ENCODE results near the gene CYP20A1. TPM values are rescaled to one million over a fixed set of nuclear protein-coding genes. Genes with fewer than 3 reads are reported as not detected.

CYP20A1 gene
- total and polyA plus RNA-seq, 2 of the 8 experiments (the other 6 are each of a cell fraction or from before 2014, with no cell fraction given), result 6.2 to 21.5 TPM

- TF ChIP-seq BCL11A (IDR thresholded peaks at IDR 0.05; ENCODE audit: low read depth in 2 of 2, low read length in 2 of 2) (no peak), MAFK (IDR thresholded peaks at IDR 0.05; ENCODE audit: low read depth, low read length) (no peak), KDM5A (IDR thresholded peaks at IDR 0.05; ENCODE audit: low read length) (no peak), SRF (IDR thresholded peaks at IDR 0.05; ENCODE audit: low read depth, low read length) (no peak), RAD21 (IDR thresholded peaks at IDR 0.05 in 1 of 2, conservative IDR thresholded peaks at IDR 0.05 in 1 of 2; ENCODE audit: low read depth in 2 of 2, low read length in 2 of 2) (peak in 1 of 2 experiments; percentile 5; a peak in 1 of 4 replicates), SUZ12 (IDR thresholded peaks at IDR 0.05; ENCODE audit: low read length) (no peak), FOSL1 (IDR thresholded peaks at IDR 0.05; ENCODE audit: insufficient read depth, low read depth, low read length) (no peak), ASH2L (IDR thresholded peaks at IDR 0.05; ENCODE audit: low read length) (peak; percentile 93), RBBP5 (IDR thresholded peaks at IDR 0.05; ENCODE audit: borderline replicate concordance, low read depth, low read length) (peak; percentile 71), SIRT6 (IDR thresholded peaks at IDR 0.05; ENCODE audit: low read length) (no peak), GTF2F1 (IDR thresholded peaks at IDR 0.05; ENCODE audit: borderline replicate concordance, low read depth, low read length) (0 out of 2 replicates have a peak, but pooled peaks have one; percentile 53), ATF3 (IDR thresholded peaks at IDR 0.05; ENCODE audit: insufficient read depth, low read depth, low read length) (no peak), JUN (IDR thresholded peaks at IDR 0.05; ENCODE audit: low read depth, low read length) (no peak), YY1 (IDR thresholded peaks at IDR 0.05; ENCODE audit: low read depth, low read length) (peak; percentile 73), POU5F1 (IDR thresholded peaks at IDR 0.05; ENCODE audit: low read depth, low read length) (no peak), CHD2 (IDR thresholded peaks at IDR 0.05; ENCODE audit: low read length) (peak; percentile 81), HDAC6 (IDR thresholded peaks at IDR 0.05; ENCODE audit: low read depth, low read length) (no peak), SAP30 (IDR thresholded peaks at IDR 0.05; ENCODE audit: insufficient read depth, insufficient replicate concordance, low read length) (no peak), KDM4A (IDR thresholded peaks at IDR 0.05; ENCODE audit: low read depth, low read length, severe bottlenecking) (peak; percentile 55), SP4 (IDR thresholded peaks at IDR 0.05; ENCODE audit: low read length) (no peak), TEAD4 (IDR thresholded peaks at IDR 0.05; ENCODE audit: low read depth, low read length) (no peak), CEBPB (IDR thresholded peaks at IDR 0.05; ENCODE audit: low read depth, low read length) (no peak; the same call in 1 of the 2 replicates), TCF12 (IDR thresholded peaks at IDR 0.05; ENCODE audit: low read depth, low read length) (0 out of 2 replicates have a peak, but pooled peaks have one; percentile 12), TAF1 (IDR thresholded peaks at IDR 0.05; ENCODE audit: low read depth, low read length) (peak; percentile 85)
Measured at GRCh38 chr2:203327901-203328759, 89.3 kb downstream of the CYP20A1 start, which contains the start of gene ABI2 (continued).
